Choroid plexus epithelial cell (primary cell): ENCODE measurements around the gene ACAA1.

Experiments
- DNase-seq: peaks from one replicate; pipeline ENCODE4 v3.0.0-alpha.2; 2010; ENCODE audit warnings: low read depth
- H3K4me3 ChIP-seq: 2 replicates; pipeline ENCODE4 v1.5.1; 2011; ENCODE audit warnings: low read depth, mild to moderate bottlenecking, control low read depth, low read length, moderate library complexity
- TF ChIP-seq, protein P1 (sequence below): conservative IDR thresholded peaks from 2 replicates; pipeline ENCODE4 v1.5.1; 2011; ENCODE audit warnings: low read depth, mild to moderate bottlenecking, control low read depth, inconsistent platforms, low read length, moderate library complexity

The ACAA1 gene

DNA sequence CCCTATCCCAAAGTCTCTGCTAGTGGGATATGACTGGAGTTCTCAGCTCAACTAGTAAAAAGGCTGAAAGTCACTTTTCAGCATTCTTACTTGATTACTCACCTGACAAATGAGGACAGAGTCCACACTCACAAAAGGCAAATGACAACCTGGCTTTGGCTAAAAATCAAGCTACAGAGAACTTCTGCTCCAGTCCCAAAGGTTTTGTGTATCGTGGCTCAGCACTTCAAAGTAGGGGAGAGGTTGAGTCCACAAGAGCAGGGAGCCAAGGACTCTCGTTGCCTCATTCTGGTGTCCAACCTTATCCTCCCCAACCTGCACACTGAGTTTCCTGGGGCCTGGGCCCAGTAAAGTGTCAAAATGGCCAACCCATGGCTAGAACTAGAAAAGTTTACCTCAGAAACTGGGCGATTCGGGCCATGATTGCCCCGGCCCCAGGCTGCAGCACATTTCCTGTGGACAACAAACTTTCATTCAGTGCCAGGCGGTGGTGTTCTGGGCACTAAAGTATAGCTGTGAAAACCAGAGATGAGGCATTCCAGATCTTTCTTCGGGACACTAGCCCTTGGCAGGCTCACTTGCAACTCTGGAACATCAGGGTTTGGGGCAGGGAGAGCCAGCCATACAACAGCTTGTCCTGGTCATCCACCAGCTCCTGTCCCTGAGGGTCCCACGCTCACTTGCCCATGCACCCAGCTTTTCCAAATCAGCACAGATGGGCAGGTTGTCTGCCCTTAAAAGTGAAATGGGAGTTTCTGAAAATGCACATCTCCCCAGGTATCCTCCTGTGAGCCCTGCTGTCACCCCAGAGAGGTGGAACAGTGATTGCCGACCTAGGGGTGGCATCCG, 3.1 kb downstream of the ACAA1 start:
- TF ChIP-seq, protein P1, sequence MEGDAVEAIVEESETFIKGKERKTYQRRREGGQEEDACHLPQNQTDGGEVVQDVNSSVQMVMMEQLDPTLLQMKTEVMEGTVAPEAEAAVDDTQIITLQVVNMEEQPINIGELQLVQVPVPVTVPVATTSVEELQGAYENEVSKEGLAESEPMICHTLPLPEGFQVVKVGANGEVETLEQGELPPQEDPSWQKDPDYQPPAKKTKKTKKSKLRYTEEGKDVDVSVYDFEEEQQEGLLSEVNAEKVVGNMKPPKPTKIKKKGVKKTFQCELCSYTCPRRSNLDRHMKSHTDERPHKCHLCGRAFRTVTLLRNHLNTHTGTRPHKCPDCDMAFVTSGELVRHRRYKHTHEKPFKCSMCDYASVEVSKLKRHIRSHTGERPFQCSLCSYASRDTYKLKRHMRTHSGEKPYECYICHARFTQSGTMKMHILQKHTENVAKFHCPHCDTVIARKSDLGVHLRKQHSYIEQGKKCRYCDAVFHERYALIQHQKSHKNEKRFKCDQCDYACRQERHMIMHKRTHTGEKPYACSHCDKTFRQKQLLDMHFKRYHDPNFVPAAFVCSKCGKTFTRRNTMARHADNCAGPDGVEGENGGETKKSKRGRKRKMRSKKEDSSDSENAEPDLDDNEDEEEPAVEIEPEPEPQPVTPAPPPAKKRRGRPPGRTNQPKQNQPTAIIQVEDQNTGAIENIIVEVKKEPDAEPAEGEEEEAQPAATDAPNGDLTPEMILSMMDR = no peak
- DNase-seq = no peak
- no peak overlapping the region for H3K4me3 ChIP-seq

DNA sequence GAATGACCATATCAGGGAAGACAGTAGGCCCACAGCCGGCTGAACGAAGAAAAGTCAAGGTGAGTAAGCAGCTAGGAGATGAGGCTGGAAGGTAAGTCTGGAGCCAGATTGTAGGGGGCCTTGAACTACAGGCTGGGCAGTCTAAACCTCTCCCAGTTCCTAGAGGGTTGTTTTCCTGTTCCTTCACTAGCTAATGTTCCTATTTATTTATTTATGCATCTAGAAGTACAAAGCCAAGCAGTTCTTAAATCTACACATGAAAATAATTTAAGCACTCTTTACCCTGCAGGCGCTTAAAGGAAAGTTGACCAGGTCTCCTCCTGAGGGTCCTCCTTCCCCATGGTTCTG, 3.7 kb downstream of the ACAA1 start:
- TF ChIP-seq, protein P1 = no peak
- no peak overlapping the region for H3K4me3 ChIP-seq
- no peak for DNase-seq

DNA sequence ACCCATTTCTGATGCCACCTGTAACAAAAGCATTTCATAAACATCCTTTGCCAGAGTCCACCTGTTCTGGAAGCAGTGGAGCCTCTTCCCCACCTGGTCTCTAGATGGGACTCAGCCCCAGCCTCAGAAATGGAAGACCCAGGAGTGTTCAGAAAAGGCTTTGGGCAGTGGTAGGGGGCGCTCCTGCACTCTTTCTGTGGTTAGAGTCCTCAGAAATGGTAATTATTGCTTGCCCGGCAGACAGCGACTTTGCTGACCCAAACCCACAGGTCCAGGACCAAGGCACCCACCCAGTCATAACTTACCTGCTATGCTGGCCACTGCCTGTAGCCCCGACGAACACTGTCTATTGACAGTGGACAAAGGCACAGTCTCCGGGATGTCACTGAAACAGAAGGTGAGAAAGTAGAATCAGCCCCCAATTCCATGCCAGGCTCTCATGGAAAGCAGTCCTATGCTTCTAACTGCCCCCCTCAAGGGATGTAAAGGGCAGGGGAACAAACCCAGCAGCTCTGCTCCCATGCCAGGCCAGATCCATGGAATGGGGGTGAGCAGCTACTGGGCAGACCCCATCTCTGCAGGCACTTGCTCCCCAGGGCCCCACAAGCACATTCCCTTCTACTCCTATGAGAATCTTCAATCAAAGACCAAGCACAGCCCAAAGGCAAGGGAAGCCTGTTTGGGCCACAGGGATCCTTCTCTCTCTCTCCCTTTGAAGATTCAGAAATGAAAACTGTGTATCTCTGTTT, 5.1 kb downstream of the ACAA1 start:
- peak; percentile 69 for DNase-seq
- TF ChIP-seq, protein P1 = peak; percentile 84
- H3K4me3 ChIP-seq = no peak overlapping the region

DNA sequence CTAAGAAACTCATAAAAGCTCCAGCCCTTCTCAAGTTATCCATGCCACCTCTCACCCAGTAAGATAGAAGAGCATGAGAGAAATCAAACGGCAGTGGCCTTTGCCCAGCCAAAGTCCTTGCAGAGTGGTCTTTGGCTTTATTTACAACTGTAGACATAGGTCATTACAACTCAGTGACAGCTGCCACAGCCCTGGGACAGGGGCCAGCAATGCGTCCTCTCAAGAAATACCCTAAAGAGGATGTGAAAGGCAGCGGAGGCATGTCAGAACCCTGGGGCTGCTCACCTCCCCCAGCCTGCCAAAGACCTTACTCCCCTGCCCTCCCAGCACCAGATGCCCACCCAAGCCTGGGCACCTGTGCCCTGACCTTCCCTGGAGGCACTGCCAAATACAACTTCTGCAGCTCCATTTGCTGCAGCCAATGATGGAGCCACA, 6.3 kb downstream of the ACAA1 start:
- H3K4me3 ChIP-seq = no peak overlapping the region
- DNase-seq = no peak
- TF ChIP-seq, protein P1 = no peak

DNA sequence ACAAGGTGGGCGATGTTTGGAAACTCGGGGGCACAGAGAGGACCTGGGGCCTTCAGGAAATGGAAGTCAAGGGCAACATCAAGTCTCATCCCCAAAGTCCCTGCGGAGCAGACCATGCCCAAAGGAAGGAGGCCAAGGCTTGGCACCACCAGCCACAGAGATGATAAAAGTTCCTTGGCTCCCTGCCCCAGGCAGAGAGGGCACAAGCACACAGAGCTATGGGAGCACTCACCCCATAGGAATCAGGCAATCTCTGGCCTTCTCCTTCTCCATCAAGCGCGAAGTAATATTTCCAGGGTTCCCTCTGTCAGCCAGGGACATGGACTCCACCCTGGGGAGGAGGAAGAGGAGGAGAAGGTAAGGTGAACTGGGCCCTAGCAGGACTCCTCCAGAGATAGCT, 7.9 kb downstream of the ACAA1 start:
- no peak overlapping the region for H3K4me3 ChIP-seq
- TF ChIP-seq, protein P1 = no peak
- DNase-seq = no peak

DNA sequence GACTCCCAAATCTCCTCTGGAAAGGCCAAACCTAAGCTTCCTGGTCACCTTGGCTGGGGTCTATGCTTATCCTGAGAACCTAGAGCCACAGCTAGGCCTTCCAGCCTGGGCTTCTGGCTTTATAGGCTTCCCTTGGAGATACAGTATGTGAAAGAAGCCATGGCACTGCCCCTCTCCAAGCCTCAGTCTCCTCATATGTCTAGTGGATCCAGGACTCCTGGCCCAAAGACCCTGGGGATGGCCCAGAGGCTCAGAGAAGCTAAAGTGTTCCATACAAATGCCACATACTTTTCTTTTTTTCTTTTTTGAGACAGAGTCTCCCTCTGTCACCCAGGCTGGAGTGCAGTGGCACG, 8.6 kb downstream of the ACAA1 start:
- DNase-seq = no peak
- TF ChIP-seq, protein P1 = no peak

More for the DNA sequence above, 8.6 kb downstream of the ACAA1 start:
- H3K4me3 ChIP-seq = no peak overlapping the region
